Activated CD4-positive, alpha-beta memory T cell treated with anti-CD3 and anti-CD28 coated beads for 36 hours (primary cell): ENCODE data around the gene CXCR4. TPM values are rescaled to one million over a fixed set of nuclear protein-coding genes. Genes with fewer than 3 reads are reported as not detected.

Experiments
- CTCF ChIA-PET: fragments of 350-600 bp; sonication (Branson Sonifier 250); formaldehyde crosslinking; loops from one replicate; lab custom pipeline; 2021; ENCODE audit warnings: antibody characterized with exemption, inconsistent platforms; lab: Charles Lee
- POLR2A ChIA-PET: fragments of 350-600 bp; sonication (Branson Sonifier 250); formaldehyde crosslinking; loops from one replicate; lab custom pipeline; 2021; ENCODE audit warnings: antibody characterized with exemption; lab: Charles Lee
- DNase-seq: peaks from one replicate; pipeline ENCODE4 v3.0.0-alpha.2; 2020
- H3K27ac Mint-ChIP-seq: one replicate; pipeline ENCODE4 v1.8.0; 2021; ENCODE audit warnings: mixed read lengths
- H3K27me3 Mint-ChIP-seq: one replicate; pipeline ENCODE4 v1.8.0; 2021; ENCODE audit warnings: mixed read lengths
- H3K36me3 Mint-ChIP-seq: one replicate; pipeline ENCODE4 v1.8.0; 2021; ENCODE audit warnings: mixed read lengths
- H3K4me1 Mint-ChIP-seq: one replicate; pipeline ENCODE4 v1.8.0; 2021; ENCODE audit warnings: low read depth, mixed read lengths
- H3K4me3 Mint-ChIP-seq: one replicate; pipeline ENCODE4 v1.8.0; 2021; ENCODE audit warnings: mild to moderate bottlenecking, mixed read lengths
- H3K9me3 Mint-ChIP-seq: one replicate; pipeline ENCODE4 v1.8.0; 2021; ENCODE audit warnings: mixed read lengths
- intact Hi-C: fragments of 100-400 bp; cut with micrococcal nuclease; formaldehyde crosslinking; loops from one replicate; pipeline ENCODE4 v1.15.1; 2023
- total RNA-seq, 2 experiments: library from RNA; stranded (reverse); gene quantifications; one replicate each; pipeline ENCODE4 v1.2.3, GENCODE V29; 2021

Gene CXCR4
- total RNA-seq, 2 experiments from 2014 or later, result 139 to 141 TPM

GRCh38 chr2:136113209-136113971 is 4.6 kb downstream of the CXCR4 start:
- Mint-ChIP-seq H3K27ac (no peak overlapping the region), H3K4me3 (peak overlapping the region; percentile 28), H3K9me3 (no peaks in the 10 kb centered on the region), H3K4me1 (peaks cover 38% of the 10 kb centered on the region), H3K36me3 (peaks cover 52% of the 10 kb centered on the region), H3K27me3 (peaks cover 2% of the 10 kb centered on the region)
- intact Hi-C loops, result no loop called here
- ChIA-PET POLR2A (interaction anchor here (0.6 to 1.6 kb wide), 5 partner anchors 21 to 269 kb away, joined by 3 to 5 read pairs (median 3); partner anchors contain the start of gene DARS1), CTCF (no interaction called here)
- no peak for DNase-seq

DNA sequence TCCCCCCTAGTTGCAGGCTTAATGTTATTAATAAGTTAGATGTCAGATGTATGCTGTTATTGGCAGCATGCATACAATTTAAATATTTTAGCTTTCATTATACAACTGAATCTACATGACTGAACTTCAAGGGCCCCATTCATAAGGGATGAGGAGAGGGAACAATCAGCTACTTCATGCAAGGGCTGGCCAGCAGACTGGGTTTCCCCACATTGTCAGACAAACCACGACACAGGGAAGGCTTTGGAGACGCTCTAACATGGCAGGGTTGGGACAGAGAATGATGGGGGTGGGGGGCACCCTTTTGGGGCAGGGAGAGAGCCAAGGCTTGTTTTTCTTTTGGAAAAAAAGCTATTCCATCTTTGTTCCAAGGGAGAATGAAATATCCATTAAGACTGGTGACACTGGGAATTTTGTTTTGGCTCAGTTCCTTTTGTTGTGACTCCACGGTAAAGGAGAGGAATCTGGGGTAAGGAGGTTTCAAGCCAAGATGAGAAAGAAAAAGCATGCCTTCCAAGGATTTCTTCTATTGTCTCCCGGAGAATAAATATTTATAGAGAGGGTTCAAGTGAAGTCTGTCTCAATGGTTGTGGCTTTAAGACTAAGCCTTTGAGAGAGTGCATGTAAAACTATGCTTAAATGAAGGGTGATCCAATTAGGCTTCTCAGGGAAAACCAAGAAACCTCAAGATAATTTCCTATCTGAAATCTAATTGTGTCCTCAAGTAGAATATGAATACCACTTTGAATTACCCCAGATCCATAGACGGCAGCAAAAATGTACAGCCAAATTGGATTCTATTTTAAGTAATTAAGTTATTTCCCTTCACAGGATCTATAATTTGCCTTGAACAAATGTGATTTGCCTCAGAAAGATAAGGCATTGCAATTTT is 5.4 kb downstream of the CXCR4 start:
- ChIA-PET CTCF (no interaction called here), POLR2A (interaction anchor here (0.6 to 1.6 kb wide), 4 partner anchors 21 to 270 kb away, joined by 3 to 5 read pairs (median 3); partner anchors contain the start of gene DARS1)
- Mint-ChIP-seq H3K36me3 (peaks cover 49% of the 10 kb centered on the region), H3K27ac (no peak overlapping the region), H3K27me3 (no peaks in the 10 kb centered on the region), H3K4me3 (no peak overlapping the region), H3K4me1 (peaks cover 38% of the 10 kb centered on the region), H3K9me3 (no peaks in the 10 kb centered on the region)
- intact Hi-C loops, result no loop called here
- peak; percentile 20 for DNase-seq

GRCh38 chr2:136111711-136112110 is 6.2 kb downstream of the CXCR4 start:
- CTCF ChIA-PET, result no interaction called here
- intact Hi-C loops, result no loop called here
- Mint-ChIP-seq H3K9me3 (no peaks in the 10 kb centered on the region), H3K4me1 (peaks cover 42% of the 10 kb centered on the region), H3K36me3 (peaks cover 41% of the 10 kb centered on the region), H3K4me3 (no peak overlapping the region), H3K27ac (no peak overlapping the region), H3K27me3 (no peaks in the 10 kb centered on the region)
- POLR2A ChIA-PET, result no interaction called here
- DNase-seq, result no peak

DNA sequence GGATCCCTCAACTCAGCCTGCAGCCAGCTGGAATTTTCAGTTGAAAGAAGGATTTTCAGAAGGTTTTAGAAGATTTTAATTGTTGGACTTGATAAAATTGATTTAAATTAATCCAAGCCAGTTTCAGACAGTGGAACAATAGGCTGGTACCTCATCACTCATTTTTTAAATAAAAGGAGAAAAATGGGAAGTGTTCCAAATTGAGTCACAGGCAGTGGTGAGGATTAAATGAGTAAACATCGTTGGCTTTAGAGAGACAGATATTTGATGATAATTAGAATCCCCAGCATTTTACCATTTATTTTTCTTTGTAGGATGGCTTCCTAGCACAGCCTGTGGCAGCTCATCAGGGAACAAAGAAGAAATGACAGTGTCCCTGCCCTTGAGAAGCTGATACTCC is 7.4 kb downstream of the CXCR4 start:
- ChIA-PET CTCF (interaction anchor here (1.1 kb wide), 1 partner anchor 132 kb away, joined by 3 read pairs; no protein-coding TSS in a partner anchor), POLR2A (no interaction called here)
- Mint-ChIP-seq H3K36me3 (peaks cover 31% of the 10 kb centered on the region), H3K9me3 (no peaks in the 10 kb centered on the region), H3K27ac (no peak overlapping the region), H3K27me3 (no peaks in the 10 kb centered on the region), H3K4me1 (peaks cover 36% of the 10 kb centered on the region), H3K4me3 (no peak overlapping the region)
- DNase-seq, result no peak
- intact Hi-C loops, result no loop called here

DNA sequence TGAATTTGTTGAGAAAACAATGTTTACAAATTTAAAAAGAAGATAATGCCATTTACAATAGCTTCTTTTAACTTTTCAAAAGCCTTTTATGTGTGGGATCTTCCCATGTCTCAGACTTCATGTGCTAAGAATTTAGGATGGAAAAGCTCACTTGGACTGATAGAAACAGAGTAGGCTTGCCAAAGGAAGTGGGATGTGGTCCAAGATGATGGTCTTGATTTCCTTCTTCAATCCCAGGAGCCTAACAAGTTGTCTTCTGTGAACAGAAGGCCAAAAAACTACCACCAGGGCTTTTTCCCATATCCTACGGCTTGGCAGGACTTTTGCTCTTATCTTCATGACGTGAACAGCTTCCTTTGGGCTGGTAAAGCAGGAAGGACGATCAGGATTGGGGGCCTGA is 9.5 kb downstream of the CXCR4 start:
- H3K9me3 Mint-ChIP-seq, result no peaks in the 10 kb centered on the region
- intact Hi-C loops, result no loop called here
- no peaks in the 10 kb centered on the region for H3K27me3 Mint-ChIP-seq
- peaks cover 18% of the 10 kb centered on the region for H3K4me1 Mint-ChIP-seq
- DNase-seq, result no peak
- H3K36me3 Mint-ChIP-seq, result peaks cover 12% of the 10 kb centered on the region
- H3K4me3 Mint-ChIP-seq, result no peak overlapping the region
- POLR2A ChIA-PET, result interaction anchor here (1.5 kb wide), 1 partner anchor 149 kb away, joined by 3 read pairs; no protein-coding TSS in a partner anchor
- CTCF ChIA-PET, result interaction anchor here (1.3 kb wide), 1 partner anchor 273 kb away, joined by 3 read pairs; no protein-coding TSS in a partner anchor
- no peak overlapping the region for H3K27ac Mint-ChIP-seq

GRCh38 chr2:136107051-136108033 is 10.6 kb downstream of the CXCR4 start:
- Mint-ChIP-seq H3K27ac (no peak overlapping the region), H3K4me3 (no peak overlapping the region), H3K4me1 (peaks cover 8% of the 10 kb centered on the region), H3K27me3 (no peaks in the 10 kb centered on the region), H3K36me3 (peaks cover under 1% of the 10 kb centered on the region), H3K9me3 (no peaks in the 10 kb centered on the region)
- intact Hi-C loops, result no loop called here
- DNase-seq, result no peak
- ChIA-PET CTCF (interaction anchor here (1.3 kb wide), 1 partner anchor 275 kb away, joined by 3 read pairs; no protein-coding TSS in a partner anchor), POLR2A (interaction anchor here (1.5 kb wide), 2 partner anchors 50 to 148 kb away, joined by 3 read pairs; no protein-coding TSS in a partner anchor)

- no peaks in the 10 kb centered on the region for H3K9me3 Mint-ChIP-seq
- H3K27ac Mint-ChIP-seq, result no peak overlapping the region
- no peak for DNase-seq
- H3K36me3 Mint-ChIP-seq, result no peaks in the 10 kb centered on the region
- H3K4me1 Mint-ChIP-seq, result peaks cover 6% of the 10 kb centered on the region
- intact Hi-C loops, result no loop called here
- no peak overlapping the region for H3K4me3 Mint-ChIP-seq
- ChIA-PET CTCF (no interaction called here), POLR2A (interaction anchor here (1.5 kb wide), 1 partner anchor 49 kb away, joined by 3 read pairs; no protein-coding TSS in a partner anchor)
- no peaks in the 10 kb centered on the region for H3K27me3 Mint-ChIP-seq
These were observed 11.4 kb downstream of the CXCR4 start for GRCh38 chr2:136106505-136106904.

GRCh38 chr2:136104977-136105376 is 13.0 kb downstream of the CXCR4 start:
- H3K4me1 Mint-ChIP-seq, result peaks cover 11% of the 10 kb centered on the region
- H3K36me3 Mint-ChIP-seq, result no peaks in the 10 kb centered on the region
- H3K27me3 Mint-ChIP-seq, result no peaks in the 10 kb centered on the region
- peaks cover 2% of the 10 kb centered on the region for H3K9me3 Mint-ChIP-seq
- H3K4me3 Mint-ChIP-seq, result no peak overlapping the region
- intact Hi-C loops, result no loop called here
- H3K27ac Mint-ChIP-seq, result no peak overlapping the region
- DNase-seq, result no peak
- ChIA-PET CTCF (no interaction called here), POLR2A (no interaction called here)

- H3K9me3 Mint-ChIP-seq, result peaks cover 2% of the 10 kb centered on the region
These were observed 16.9 kb downstream of the CXCR4 start for GRCh38 chr2:136101042-136101441.

GRCh38 chr2:136098441-136098840 is 19.5 kb downstream of the CXCR4 start:
- Mint-ChIP-seq H3K9me3 (peaks cover 2% of the 10 kb centered on the region), H3K4me3 (no peak overlapping the region), H3K36me3 (no peaks in the 10 kb centered on the region), H3K27me3 (no peaks in the 10 kb centered on the region), H3K4me1 (peaks cover 7% of the 10 kb centered on the region), H3K27ac (no peak overlapping the region)
- CTCF ChIA-PET, result no interaction called here
- no peak for DNase-seq
- POLR2A ChIA-PET, result no interaction called here
- intact Hi-C loops, result no loop called here

More at GRCh38 chr2:136101042-136101441, 16.9 kb downstream of the CXCR4 start:
- intact Hi-C loops, result no loop called here
- H3K27me3 Mint-ChIP-seq, result no peaks in the 10 kb centered on the region
- no peaks in the 10 kb centered on the region for H3K36me3 Mint-ChIP-seq
- no peak overlapping the region for H3K27ac Mint-ChIP-seq
- CTCF ChIA-PET, result no interaction called here
- DNase-seq, result peak; percentile 35
- H3K4me1 Mint-ChIP-seq, result peaks cover 7% of the 10 kb centered on the region
- POLR2A ChIA-PET, result no interaction called here
- H3K4me3 Mint-ChIP-seq, result no peak overlapping the region

DNA sequence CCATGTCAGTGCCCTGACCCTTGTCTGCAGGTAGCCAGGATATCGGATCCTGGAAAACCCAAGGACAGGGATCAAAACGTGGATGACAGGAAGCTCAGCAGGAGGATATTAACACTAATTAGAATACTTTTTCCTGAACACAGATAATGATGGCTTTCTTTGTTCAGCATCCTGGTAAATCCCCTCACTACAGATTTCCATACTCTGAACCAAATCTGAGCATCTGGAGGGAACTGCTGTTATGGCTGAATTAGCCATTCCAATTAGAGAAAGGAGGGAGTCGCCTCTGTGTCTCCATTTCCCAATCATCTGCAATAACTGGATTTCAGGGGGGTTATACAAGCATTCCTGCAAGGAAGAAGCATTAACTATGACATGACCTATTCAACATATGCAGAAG is 24.4 kb downstream of the CXCR4 start:
- no peaks in the 10 kb centered on the region for H3K36me3 Mint-ChIP-seq
- no peaks in the 10 kb centered on the region for H3K9me3 Mint-ChIP-seq
- H3K4me1 Mint-ChIP-seq, result peaks cover 13% of the 10 kb centered on the region
- CTCF ChIA-PET, result no interaction called here
- no peak overlapping the region for H3K27ac Mint-ChIP-seq
- POLR2A ChIA-PET, result no interaction called here
- H3K27me3 Mint-ChIP-seq, result no peaks in the 10 kb centered on the region
- no peak for DNase-seq
- H3K4me3 Mint-ChIP-seq, result no peak overlapping the region
- intact Hi-C loops, result no loop called here
